Gastrocnemius medialis (tissue), 4 donors: ENCODE measurements around the gene RANBP17. TPM values are rescaled to one million over a fixed set of nuclear protein-coding genes. Genes with fewer than 3 reads are reported as not detected.

Experiments
- ATAC-seq, 2 donors: fragments of 150-250 bp; one replicate each; pipeline ENCODE4 v1.9.1; 2016
- DNase-seq, 2 donors: peaks; one replicate each; pipeline ENCODE4 v3.0.0-alpha.2; 2019
- H3K27ac ChIP-seq, 4 donors: fragments of 200-600 bp; sonication (generic); 1 replicate in 1 of 4; 2 replicates in 3 of 4; pipeline ENCODE4 v1.5.1; 2016 to 2018; ENCODE audit warnings: mild to moderate bottlenecking in 2 of 4, moderate library complexity in 1 of 4
- H3K27me3 ChIP-seq, 3 donors: fragments of 200-600 bp; sonication (generic) in 2 of 3; 1 replicate in 1 of 3; 2 replicates in 2 of 3; pipeline versions ENCODE4 v1.5.1 to v1.6.0; 2016 to 2019; ENCODE audit warnings: mild to moderate bottlenecking in 1 of 3, moderate library complexity in 1 of 3
- H3K36me3 ChIP-seq, 2 donors: fragments of 200-600 bp; sonication (generic) in 1 of 2; one replicate each; pipeline ENCODE4 v1.5.1; 2017 to 2018
- H3K4me1 ChIP-seq, 2 donors: fragments of 200-600 bp; sonication (generic) in 1 of 2; one replicate each; pipeline ENCODE4 v1.5.1; 2016 to 2017; ENCODE audit warnings: mild to moderate bottlenecking in 2 of 2
- H3K4me3 ChIP-seq, 4 donors: fragments of 200-600 bp; sonication (generic) in 3 of 4; 1 replicate in 1 of 4; 2 replicates in 3 of 4; pipeline ENCODE4 v1.5.1; 2016 to 2019; ENCODE audit warnings: mild to moderate bottlenecking in 2 of 4
- H3K9me3 ChIP-seq, 3 donors: fragments of 200-600 bp; sonication (generic) in 2 of 3; 1 replicate in 1 of 3; 2 replicates in 2 of 3; pipeline ENCODE4 v1.5.1; 2016 to 2019
- CTCF ChIP-seq, 5 experiments: fragments of 450-650 bp in 3 of 5; fragments of 200-600 bp in 2 of 5; sonication (generic) in 2 of 5; IDR thresholded peaks in 4 of 5; conservative IDR thresholded peaks in 1 of 5; 1 replicate in 4 of 5; 2 replicates in 1 of 5; pipeline ENCODE4 v1.5.1; 2016 to 2019; ENCODE audit warnings: antibody characterized with exemption in 5 of 5, mild to moderate bottlenecking in 3 of 5, moderate library complexity in 3 of 5
- POLR2A ChIP-seq, 2 donors: fragments of 450-650 bp; IDR thresholded peaks; one replicate each; pipeline ENCODE4 v1.6.1; 2017; ENCODE audit warnings: antibody characterized with exemption in 2 of 2, mild to moderate bottlenecking in 2 of 2, moderate library complexity in 2 of 2
- in situ Hi-C, 4 donors: fragments of 200-750 bp; cut with MboI; loops; one replicate each; pipeline versions ENCODE4 v1.15.0 to v1.8.0; 2017; ENCODE audit warnings: low sequenced_read_pairs in 4 of 4
- intact Hi-C: fragments of 100-400 bp; cut with DNase I; formaldehyde crosslinking; loops from one replicate; pipeline ENCODE4 v1.15.1; 2023; ENCODE audit warnings: low total_unique reads
- total RNA-seq, 4 donors: library from RNA; depleted of rRNA; stranded (reverse); fragments of >200 nt; gene quantifications; one replicate each; pipeline versions ENCODE4 v1.1.0 to v1.2.3, GENCODE V29; 2016

The RANBP17 gene
- total RNA-seq, 4 donors from 2014 or later = 1.1 to 3.2 TPM; not detected in 2

DNA sequence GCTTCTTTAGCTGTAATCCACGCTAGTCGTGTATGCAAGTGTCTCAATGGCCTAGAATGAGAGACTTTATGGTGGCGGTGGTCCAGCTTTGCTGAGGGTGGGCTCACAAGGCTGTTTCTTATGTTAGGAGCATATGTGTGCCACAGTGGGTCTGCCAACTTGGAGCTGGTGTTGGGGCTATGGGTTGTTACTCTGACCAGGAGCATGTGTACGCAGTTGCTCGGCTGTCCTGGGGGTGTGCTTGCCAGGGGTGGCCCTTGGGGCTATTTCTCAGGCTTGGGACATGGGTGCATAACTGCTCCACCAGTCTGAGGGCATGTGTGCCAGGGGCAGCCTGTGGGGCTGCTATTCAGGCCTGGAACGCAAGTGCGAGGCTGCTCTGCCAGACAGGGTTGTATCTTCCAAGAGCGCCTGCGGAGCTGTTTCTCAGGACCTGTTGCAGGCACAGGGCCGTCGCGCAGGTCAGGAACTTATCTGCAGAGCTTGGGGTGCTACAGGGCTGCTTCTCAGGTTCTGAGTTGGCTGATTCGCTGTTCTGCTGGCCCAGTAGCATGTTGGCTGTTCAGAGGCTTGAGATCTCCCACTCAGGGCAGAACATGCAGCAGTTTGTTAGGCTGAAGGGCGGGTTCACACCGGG lies 259.3 kb downstream of the RANBP17 start:
- in situ Hi-C loops = no loop called here
- Histone ChIP-seq H3K27me3 (no peaks in the 10 kb centered on the region), H3K4me1 (no peaks in the 10 kb centered on the region), H3K36me3 (no peaks in the 10 kb centered on the region), H3K27ac (no peak overlapping the region), H3K9me3 (no peaks in the 10 kb centered on the region), H3K4me3 (no peak overlapping the region)
- TF ChIP-seq POLR2A (IDR thresholded peaks at IDR 0.05) (no peak), CTCF (IDR thresholded peaks at IDR 0.05 in 4 of 5, conservative IDR thresholded peaks at IDR 0.05 in 1 of 5) (no peak)
- DNase-seq = no peak
- intact Hi-C loops = no loop called here
- no peak for ATAC-seq

DNA sequence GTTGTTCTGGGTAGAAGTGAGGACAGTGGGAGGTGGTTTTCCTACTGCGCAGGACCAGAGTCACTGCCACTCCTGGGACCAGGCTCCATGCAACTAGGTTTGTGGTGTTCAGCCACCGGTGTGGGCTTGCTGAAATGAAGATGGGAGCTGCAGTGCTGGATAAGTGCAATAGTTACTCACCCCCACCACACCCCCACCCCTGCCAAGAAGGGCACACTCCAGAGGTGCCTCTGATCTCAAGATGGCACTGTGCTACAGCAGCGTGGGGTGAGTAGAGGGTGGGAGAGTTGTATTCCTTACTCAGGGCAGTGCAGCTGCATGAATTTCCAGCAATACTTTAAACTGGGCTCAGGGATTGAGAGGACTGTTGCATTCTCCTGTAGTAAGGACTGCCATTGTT lies 259.8 kb downstream of the RANBP17 start:
- in situ Hi-C loops (no loop called here), intact Hi-C loops (no loop called here)
- Histone ChIP-seq H3K4me3 (no peak overlapping the region), H3K4me1 (no peaks in the 10 kb centered on the region), H3K27ac (no peak overlapping the region), H3K36me3 (no peaks in the 10 kb centered on the region), H3K27me3 (no peaks in the 10 kb centered on the region), H3K9me3 (no peaks in the 10 kb centered on the region)
- TF ChIP-seq POLR2A (IDR thresholded peaks at IDR 0.05) (no peak), CTCF (IDR thresholded peaks at IDR 0.05 in 4 of 5, conservative IDR thresholded peaks at IDR 0.05 in 1 of 5) (no peak)
- no peak for ATAC-seq
- DNase-seq = no peak

GRCh38 chr5:171122372-171122771 lies 260.6 kb downstream of the RANBP17 start:
- ATAC-seq (no peak), DNase-seq (no peak)
- TF ChIP-seq CTCF (IDR thresholded peaks at IDR 0.05 in 4 of 5, conservative IDR thresholded peaks at IDR 0.05 in 1 of 5) = no peak
- no peak for TF ChIP-seq POLR2A (IDR thresholded peaks at IDR 0.05)
- Histone ChIP-seq H3K4me1 (no peaks in the 10 kb centered on the region), H3K4me3 (no peak overlapping the region), H3K36me3 (no peaks in the 10 kb centered on the region), H3K27ac (no peak overlapping the region), H3K9me3 (no peaks in the 10 kb centered on the region), H3K27me3 (no peaks in the 10 kb centered on the region)
- in situ Hi-C loops = no loop called here
- intact Hi-C loops = no loop called here

DNA sequence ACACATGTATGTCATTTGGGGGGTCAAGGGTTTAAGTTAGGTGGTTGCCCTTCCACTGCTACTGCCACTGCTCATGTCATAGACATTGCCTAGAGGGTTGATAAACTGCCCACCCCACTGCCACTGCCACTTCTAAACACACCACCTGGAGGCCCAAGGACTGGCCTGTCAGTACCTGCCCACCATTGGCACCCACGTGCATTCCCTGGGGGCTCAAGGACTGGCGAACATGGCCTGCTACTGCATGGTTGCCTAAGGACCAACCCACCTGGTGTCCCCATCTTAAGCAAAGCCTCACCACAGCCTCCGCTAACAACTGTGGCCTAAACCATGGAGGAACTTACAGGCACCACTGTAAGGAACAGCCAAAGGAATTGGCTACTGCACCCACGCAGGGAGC lies 261.6 kb downstream of the RANBP17 start:
- no peak overlapping the region for H3K27ac ChIP-seq
- no peaks in the 10 kb centered on the region for H3K27me3 ChIP-seq
- H3K4me3 ChIP-seq = no peak overlapping the region
- no peak for DNase-seq
- intact Hi-C loops (no loop called here), in situ Hi-C loops (no loop called here)
- H3K9me3 ChIP-seq = no peaks in the 10 kb centered on the region
- no peaks in the 10 kb centered on the region for H3K4me1 ChIP-seq
- TF ChIP-seq POLR2A (IDR thresholded peaks at IDR 0.05) = no peak
- no peak for TF ChIP-seq CTCF (IDR thresholded peaks at IDR 0.05 in 4 of 5, conservative IDR thresholded peaks at IDR 0.05 in 1 of 5)
- no peak for ATAC-seq
- H3K36me3 ChIP-seq = no peaks in the 10 kb centered on the region

DNA sequence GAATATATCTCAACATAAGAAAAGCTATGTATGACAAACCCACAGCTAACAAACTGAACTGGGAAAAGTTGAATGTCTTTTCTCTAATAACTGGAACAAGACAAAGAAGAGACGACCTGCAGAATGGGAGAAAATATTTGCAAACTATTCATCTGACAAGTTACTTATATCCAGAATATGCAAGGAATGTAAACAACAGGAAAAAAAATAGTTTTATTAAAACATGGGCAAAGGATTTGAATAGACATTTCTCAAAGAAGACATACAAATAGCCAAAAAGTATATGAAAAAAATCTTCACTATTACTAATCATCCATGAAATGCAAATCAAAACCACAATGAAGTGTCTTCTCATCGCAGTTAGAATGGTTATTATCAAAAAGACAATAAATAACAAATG lies 265.5 kb downstream of the RANBP17 start:
- TF ChIP-seq POLR2A (IDR thresholded peaks at IDR 0.05) (no peak), CTCF (IDR thresholded peaks at IDR 0.05 in 4 of 5, conservative IDR thresholded peaks at IDR 0.05 in 1 of 5) (no peak)
- in situ Hi-C loops = no loop called here
- Histone ChIP-seq H3K4me1 (no peaks in the 10 kb centered on the region), H3K4me3 (no peak overlapping the region), H3K36me3 (no peaks in the 10 kb centered on the region), H3K9me3 (no peaks in the 10 kb centered on the region), H3K27me3 (no peaks in the 10 kb centered on the region), H3K27ac (no peak overlapping the region)
- intact Hi-C loops = no loop called here
- DNase-seq (no peak), ATAC-seq (no peak)
